ENCODE measurements around the gene FRMD6.

GRCh38 chr14:51780006-51780692, 128.4 kb downstream of the FRMD6 start:
- no peak for TF ChIP-seq POLR2A (IDR thresholded peaks at IDR 0.05)
- TF ChIP-seq, protein P1, sequence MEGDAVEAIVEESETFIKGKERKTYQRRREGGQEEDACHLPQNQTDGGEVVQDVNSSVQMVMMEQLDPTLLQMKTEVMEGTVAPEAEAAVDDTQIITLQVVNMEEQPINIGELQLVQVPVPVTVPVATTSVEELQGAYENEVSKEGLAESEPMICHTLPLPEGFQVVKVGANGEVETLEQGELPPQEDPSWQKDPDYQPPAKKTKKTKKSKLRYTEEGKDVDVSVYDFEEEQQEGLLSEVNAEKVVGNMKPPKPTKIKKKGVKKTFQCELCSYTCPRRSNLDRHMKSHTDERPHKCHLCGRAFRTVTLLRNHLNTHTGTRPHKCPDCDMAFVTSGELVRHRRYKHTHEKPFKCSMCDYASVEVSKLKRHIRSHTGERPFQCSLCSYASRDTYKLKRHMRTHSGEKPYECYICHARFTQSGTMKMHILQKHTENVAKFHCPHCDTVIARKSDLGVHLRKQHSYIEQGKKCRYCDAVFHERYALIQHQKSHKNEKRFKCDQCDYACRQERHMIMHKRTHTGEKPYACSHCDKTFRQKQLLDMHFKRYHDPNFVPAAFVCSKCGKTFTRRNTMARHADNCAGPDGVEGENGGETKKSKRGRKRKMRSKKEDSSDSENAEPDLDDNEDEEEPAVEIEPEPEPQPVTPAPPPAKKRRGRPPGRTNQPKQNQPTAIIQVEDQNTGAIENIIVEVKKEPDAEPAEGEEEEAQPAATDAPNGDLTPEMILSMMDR (IDR thresholded peaks at IDR 0.05) = peak; percentile 60 to 79
- TF ChIP-seq EP300 (IDR thresholded peaks at IDR 0.05) = no peak
- no peak for TF ChIP-seq POLR2AphosphoS5 (IDR thresholded peaks at IDR 0.05)

All from suprapubic skin (tissue), 4 donors.